GM12801 (cell line): ENCODE measurements around the gene BAHCC1.

Source experiments
- CTCF ChIP-seq: IDR thresholded peaks from one replicate; pipeline ENCODE4 v1.5.1; 2011; ENCODE audit warnings: control low read depth; ENCODE audit not compliant: insufficient read length; ENCODE audit errors: extremely low read depth

The BAHCC1 gene

GRCh38 chr17:81399481-81400153 is 4.4 kb downstream of the BAHCC1 start:
- no peak for TF ChIP-seq CTCF

GRCh38 chr17:81400154-81400977 is 5.1 kb downstream of the BAHCC1 start:
- TF ChIP-seq CTCF, result no peak

- TF ChIP-seq CTCF, result no peak
Measured at GRCh38 chr17:81400996-81401722, 5.9 kb downstream of the BAHCC1 start.

- no peak for TF ChIP-seq CTCF
Measured at GRCh38 chr17:81401723-81402529, 6.7 kb downstream of the BAHCC1 start.

- TF ChIP-seq CTCF, result no peak
Measured at GRCh38 chr17:81402530-81402941, 7.3 kb downstream of the BAHCC1 start.

- TF ChIP-seq CTCF, result no peak
Measured at GRCh38 chr17:81402981-81403467, 7.8 kb downstream of the BAHCC1 start.
